Kidney glomerular epithelial cell (primary cell): ENCODE measurements around the gene ENHO.

Experiments
- DNase-seq: peaks from one replicate; lab custom pipeline; 2025; lab: John Stamatoyannopoulos, UW

ENHO gene

GRCh38 chr9:34524349-34524748, 1.6 kb upstream of the ENHO start:
- no peak for DNase-seq

GRCh38 chr9:34522091-34522887, 501 bp downstream of the ENHO start:
- DNase-seq: no peak

GRCh38 chr9:34521406-34522045, 1.3 kb downstream of the ENHO start:
- no peak for DNase-seq

- no peak for DNase-seq
Observed at GRCh38 chr9:34520505-34521385, 2.0 kb downstream of the ENHO start.

- DNase-seq: no peak
Observed at GRCh38 chr9:34520096-34520495, 2.7 kb downstream of the ENHO start.

- no peak for DNase-seq
Observed at GRCh38 chr9:34519321-34520020, 3.3 kb downstream of the ENHO start.

- no peak for DNase-seq
Observed at GRCh38 chr9:34518896-34519295, 3.9 kb downstream of the ENHO start.

- no peak for DNase-seq
Observed at GRCh38 chr9:34518110-34518616, 4.6 kb downstream of the ENHO start.

- no peak for DNase-seq
Observed at GRCh38 chr9:34517185-34517584, 5.6 kb downstream of the ENHO start.

GRCh38 chr9:34515959-34516358, 6.8 kb downstream of the ENHO start:
- DNase-seq: no peak

- no peak for DNase-seq
Observed at GRCh38 chr9:34514816-34515215, 8.0 kb downstream of the ENHO start.

- no peak for DNase-seq
Observed at GRCh38 chr9:34514401-34514800, 8.4 kb downstream of the ENHO start.

GRCh38 chr9:34513567-34514214, 9.1 kb downstream of the ENHO start:
- DNase-seq: no peak

- DNase-seq: no peak
Observed at GRCh38 chr9:34512131-34513078, 10.4 kb downstream of the ENHO start.

- DNase-seq: no peak
Observed at GRCh38 chr9:34510497-34511468, 12.0 kb downstream of the ENHO start.

- DNase-seq: no peak
Observed at GRCh38 chr9:34508951-34509350, 13.8 kb downstream of the ENHO start.

GRCh38 chr9:34508463-34508862, 14.3 kb downstream of the ENHO start:
- no peak for DNase-seq

GRCh38 chr9:34507966-34508365, 14.8 kb downstream of the ENHO start:
- no peak for DNase-seq

GRCh38 chr9:34507556-34507955, 15.2 kb downstream of the ENHO start:
- no peak for DNase-seq
